GM19372 (cell line): Measurements from ENCODE around the gene ZFP36.

Source experiments
- ATAC-seq: cut with Tn5 transposase; IDR thresholded peaks from one replicate; pipeline ENCODE4 v1.9.1; 2021; ENCODE audit warnings: mild to moderate bottlenecking, low read depth, moderate library complexity; ENCODE audit not compliant: unreplicated experiment

The ZFP36 gene

DNA sequence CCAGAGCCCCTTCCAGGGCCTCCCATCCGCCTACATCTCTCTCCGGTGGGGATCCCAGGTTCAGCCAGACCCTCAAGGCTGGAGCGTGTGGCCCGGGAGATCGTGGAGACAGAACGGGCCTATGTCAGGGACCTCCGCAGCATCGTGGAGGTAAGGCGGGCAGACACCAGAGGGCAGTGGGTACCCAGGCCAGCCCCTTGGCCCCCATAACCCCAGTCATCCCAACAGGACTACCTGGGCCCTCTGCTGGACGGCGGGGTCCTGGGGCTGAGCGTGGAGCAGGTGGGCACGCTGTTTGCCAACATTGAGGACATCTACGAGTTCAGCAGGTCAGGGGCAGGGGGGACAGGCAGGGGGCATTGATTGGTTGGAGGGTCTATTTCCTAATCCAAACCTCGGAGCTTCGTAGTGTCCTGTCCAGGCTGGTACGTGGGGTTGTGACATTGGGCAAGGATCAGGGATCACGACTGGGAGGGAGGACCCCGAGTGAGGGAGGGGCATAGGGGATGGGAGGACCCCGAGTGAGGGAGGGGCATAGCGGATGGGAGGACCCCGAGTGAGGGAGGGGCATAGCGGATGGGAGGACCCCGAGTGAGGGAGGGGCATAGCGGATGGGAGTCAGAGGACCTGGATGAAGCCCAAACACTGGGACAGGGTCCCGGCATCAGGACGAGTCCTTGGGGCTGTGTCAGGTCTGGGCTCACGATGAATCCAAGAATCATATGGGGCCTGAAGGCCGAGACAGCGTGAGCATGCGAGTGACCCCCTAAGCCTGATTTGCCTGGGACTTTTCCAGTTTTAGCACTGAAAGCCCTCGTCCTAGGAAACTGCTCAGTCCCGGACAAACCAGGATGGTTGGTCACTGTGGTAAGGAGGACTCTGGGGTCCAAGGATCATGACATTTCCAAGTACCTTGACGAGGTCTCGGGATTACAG, 8.7 kb downstream of the ZFP36 start:
- ATAC-seq: no peak

- no peak for ATAC-seq
These were observed 9.8 kb downstream of the ZFP36 start for GRCh38 chr19:39416152-39417120.

DNA sequence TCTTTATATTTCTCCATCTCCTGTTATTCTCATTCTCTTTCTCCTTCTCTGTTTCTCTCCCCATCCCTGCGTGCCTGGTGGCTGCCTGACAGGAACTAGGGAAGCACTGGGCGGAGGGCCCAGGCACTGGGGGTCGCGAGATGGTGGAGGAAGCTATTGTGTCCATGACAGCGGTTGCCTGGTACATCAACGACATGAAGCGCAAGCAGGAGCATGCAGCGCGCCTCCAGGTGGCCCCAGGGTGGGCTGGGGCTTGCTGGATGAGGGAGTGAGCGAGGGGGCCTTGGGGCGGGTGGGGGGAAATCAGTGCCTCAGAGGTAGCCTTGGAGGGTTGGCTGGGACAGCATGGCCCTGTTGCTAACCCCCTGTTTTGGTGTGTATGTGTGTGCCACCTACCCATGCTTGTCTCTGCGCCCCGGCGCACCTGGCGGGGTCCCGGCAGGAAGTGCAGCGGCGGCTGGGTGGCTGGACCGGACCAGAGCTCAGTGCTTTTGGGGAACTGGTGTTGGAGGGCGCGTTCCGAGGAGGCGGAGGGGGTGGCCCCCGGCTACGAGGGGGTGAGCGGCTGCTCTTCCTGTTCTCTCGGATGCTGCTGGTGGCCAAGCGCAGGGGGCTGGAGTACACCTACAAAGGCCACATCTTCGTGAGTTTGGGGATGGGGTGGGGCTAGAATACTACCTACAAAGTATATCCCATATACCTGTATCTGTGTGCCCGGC, 11.0 kb downstream of the ZFP36 start:
- no peak for ATAC-seq

DNA sequence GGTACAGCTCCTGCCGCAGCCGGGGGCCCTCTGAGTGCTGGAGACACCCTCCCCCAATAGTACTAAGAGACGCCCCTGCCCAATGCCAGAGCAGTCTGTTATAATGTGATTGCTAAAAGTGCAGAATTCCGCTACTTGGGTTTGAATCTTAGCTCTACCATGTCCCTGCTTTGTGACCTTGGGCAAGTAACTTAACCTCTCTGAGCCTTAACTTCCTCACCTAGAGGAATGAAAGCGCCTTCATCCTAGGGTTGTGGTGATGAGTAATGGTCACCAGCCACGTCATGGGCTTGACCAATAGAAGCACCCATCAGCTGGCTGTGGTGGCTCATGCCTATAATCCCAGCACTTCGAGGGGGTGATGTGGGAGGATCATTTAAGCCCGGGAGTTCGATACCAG, 12.4 kb downstream of the ZFP36 start:
- ATAC-seq: no peak

DNA sequence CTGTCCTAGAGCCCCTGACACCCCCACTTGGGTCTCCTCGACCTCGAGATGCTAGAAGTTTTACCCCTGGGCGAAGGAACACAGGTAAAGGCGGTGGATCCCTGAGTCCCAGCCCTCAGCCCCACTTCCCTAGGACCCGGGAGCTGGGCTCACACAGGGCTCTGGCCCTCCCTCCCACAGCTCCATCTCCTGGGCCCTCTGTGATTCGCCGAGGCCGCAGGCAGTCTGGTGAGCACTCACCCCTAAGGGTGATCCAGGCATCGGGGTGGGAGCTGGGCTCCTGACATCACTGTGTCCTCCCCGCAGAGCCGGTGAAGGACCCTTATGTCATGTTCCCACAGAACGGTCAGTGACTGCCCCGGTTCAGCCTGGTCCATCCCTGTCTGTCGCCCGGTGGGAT, 14.1 kb downstream of the ZFP36 start:
- ATAC-seq: no peak

DNA sequence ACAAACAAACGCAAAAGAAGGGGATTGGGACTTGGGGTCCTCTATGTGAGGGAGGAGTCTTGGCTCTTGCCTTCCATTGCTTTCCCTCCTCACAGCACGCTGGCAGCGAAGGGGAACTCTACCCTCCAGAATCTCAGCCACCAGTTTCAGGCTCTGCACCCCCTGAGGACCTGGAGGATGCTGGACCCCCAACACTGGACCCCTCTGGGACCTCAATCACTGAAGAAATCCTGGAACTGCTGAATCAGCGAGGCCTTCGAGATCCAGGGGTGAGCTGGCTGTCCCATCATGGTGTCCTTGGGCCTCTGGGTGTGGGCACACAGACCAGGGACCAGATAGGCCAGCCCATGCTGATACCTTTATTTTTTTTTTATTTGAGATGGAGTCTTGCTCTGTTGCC, 15.4 kb downstream of the ZFP36 start:
- ATAC-seq: no peak

DNA sequence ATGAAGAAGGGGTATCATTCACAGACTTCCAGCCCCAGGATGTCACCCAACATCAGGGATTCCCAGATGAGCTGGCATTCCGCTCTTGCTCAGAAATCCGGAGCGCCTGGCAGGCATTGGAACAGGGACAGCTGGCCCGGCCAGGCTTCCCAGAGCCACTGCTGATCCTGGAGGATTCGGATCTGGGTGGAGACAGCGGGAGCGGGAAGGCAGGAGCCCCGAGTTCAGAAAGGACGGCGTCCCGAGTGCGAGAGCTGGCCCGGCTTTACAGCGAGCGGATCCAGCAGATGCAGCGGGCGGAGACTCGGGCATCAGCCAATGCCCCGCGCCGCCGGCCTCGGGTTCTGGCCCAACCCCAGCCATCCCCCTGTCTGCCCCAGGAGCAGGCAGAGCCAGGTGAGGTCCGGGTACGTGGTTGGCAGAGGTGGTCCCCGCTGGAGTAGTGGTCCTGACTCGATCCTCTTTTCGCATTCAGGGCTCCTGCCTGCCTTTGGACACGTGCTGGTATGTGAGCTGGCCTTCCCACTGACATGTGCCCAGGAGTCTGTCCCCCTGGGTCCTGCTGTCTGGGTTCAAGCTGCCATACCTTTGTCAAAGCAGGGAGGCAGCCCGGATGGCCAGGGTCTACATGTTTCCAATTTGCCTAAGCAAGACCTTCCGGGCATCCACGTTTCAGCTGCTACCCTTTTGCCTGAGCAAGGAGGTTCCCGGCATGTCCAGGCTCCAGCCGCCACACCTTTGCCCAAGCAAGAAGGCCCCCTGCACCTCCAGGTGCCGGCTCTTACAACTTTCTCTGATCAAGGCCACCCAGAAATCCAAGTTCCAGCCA, 16.8 kb downstream of the ZFP36 start:
- no peak for ATAC-seq

- no peak for ATAC-seq
These were observed 18.3 kb downstream of the ZFP36 start for GRCh38 chr19:39424934-39425333.

- ATAC-seq: no peak
These were observed 19.1 kb downstream of the ZFP36 start for GRCh38 chr19:39425744-39426143.

- ATAC-seq: no peak
These were observed 19.5 kb downstream of the ZFP36 start for GRCh38 chr19:39426170-39426569.

GRCh38 chr19:39427707-39428106, 21.1 kb downstream of the ZFP36 start:
- ATAC-seq: no peak

DNA sequence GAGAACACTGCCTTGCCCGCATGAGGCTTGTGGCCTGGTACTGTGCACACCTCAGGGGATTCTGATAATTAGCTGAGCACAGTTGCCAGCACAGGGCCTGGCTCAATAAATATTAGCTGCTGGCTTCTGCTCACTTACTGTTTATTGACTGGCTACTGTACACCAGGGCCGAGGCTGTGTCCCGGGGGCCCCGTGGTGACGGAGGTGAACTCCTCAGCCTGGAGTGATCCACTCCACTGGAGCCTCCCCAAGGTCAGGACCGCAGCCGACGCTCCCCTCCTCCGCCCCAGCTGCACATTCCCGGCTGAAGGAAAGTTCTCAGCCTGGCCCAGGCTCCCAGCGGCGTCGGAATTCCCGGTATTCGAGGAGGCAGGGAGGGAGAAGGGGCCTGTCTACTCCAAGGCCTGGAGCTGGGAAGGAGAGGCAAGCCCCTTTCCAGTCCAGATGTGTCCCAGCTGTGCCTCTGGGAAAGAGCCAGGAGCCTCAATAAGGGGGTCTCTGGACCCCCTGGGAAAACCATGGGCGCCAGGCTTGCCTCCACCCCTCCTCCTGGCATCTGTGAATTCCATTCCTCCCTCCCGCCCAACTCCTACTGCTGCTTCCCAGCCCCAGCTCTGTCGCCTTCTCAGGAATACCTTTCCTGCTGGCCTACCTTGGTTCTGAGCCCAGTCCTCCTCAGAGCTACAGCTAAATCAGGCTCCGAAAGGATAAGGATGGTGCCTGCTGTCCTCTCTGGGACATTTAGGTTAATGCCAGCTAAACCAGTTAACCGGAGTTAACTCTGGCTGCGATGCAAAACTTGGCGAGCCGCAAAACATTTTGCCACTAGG, 21.9 kb downstream of the ZFP36 start:
- no peak for ATAC-seq

DNA sequence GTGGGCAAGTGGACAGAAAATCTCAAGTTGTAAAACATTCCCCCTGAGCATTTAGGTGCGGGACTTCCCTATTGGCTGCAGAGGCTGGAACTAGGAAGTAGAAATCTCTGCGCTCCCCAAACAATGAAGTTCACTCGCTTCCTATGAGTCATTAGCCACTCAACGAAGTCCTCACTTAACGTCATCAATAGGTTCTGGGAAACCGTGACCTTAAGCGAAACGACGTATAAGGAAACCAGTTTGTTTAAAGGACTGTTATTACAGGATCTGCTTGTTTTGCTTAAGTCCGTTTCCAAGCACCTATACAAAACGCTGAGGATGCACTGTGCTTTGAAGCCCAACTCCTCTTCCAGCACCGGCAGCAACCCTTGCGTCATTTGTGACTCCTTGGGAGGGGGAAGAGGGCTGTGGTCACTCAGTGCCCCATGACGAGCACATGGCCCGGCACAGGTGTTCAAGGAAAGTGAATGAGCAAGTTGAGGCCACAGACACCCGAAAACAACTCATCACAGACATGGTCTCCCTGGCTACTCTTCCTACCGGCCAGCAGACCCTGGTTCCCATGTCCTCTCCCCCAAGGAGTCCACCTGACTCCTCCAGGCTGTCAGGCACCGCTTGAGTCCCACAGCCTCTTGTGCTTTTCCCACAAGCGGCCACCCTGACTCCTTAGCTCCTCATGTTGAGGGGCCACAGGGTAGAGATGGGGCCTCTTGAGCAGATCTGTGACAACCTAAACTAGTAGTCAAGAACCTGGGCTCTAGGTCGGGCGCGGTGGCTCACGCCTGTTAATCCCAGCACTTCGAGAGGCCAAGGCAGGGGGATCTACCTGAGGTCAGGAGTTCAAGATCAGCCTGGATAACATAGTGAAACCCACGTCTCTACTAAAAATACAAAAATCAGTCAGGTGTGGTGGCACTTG, 24.3 kb downstream of the ZFP36 start:
- ATAC-seq: no peak

GRCh38 chr19:39432677-39433025, 26.0 kb downstream of the ZFP36 start:
- ATAC-seq: no peak

DNA sequence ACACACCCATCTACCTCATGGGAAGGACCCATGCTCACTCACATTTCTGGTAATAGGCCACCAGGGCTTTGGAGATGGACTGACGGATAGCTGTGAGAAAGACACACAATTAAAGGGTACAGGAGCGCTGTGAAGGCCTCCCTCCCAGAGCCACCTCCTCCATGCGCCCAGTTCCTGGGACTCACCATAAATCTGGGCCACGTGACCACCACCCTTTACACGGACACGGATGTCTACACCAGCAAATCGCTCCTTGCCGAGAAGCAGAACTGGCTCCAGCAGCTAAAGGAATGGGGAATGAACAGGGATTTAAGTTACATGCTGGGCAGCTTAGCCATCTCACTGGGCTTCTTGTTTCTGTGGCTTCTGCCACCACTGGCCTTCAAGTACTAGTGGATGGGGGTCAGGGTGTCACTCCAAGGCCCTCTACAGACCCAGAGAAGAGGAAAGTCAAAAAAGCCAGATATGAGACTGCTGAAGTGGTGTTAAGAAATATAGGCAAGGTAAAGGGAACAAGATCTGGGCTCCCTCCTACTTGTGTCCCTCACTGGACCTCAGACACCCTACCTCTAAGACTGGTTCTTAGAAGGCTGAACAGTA, 26.9 kb downstream of the ZFP36 start:
- no peak for ATAC-seq

DNA sequence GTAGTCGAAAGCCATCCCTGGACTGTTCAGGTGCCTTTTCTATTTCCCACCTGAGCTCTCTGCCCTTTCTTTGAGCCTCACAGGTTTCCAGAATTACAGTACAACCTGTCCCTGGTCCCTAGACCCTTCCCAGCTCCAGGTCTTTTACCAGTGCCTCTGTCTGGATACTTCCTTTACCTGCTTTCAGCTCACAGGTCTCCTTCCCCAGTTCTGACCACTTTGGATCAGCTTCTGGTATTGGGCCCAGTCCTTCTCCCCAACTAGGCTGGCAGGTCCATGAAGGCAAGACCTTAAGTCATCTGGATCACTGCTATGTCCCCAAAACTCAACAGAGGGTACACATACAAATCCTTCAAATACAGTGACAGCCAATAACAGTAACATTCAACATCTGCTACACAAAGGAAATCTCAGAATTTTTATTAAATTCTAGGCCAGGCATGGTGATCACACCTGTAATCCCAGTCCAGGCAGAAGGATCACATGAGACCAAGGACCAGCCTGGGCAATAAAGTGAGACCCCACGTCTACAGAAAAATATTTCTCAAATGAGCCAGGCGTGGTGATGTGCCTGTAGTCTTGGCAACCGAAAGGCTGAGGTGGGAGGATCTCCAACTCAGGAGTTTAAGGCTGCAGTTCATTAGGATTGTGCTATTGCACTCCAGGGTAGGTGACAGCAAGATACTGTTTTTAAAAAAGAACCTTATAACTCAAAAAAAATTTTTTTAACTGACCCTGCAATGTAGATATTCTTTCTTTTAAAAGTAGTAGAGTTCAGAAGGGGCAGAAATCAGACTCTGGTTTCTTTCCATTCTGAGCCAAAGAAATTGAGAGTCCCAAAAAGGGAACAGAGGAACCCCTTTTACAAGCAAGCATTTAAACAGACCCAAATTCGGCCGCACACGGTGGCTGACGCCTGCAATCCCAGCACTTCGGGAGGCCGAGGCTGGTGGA, 27.8 kb downstream of the ZFP36 start:
- no peak for ATAC-seq
